A549 (cell line): ENCODE results near the gene LXN.

Experiments used
- CBX2 ChIP-seq: fragments of 200-600 bp; sonication (generic); IDR thresholded peaks from 2 replicates; pipeline ENCODE4 v1.6.1; 2016; ENCODE audit warnings: low read depth, mild to moderate bottlenecking, borderline replicate concordance
- CHD4 ChIP-seq: fragments of 200-600 bp; sonication (generic); IDR thresholded peaks from 2 replicates; pipeline ENCODE4 v1.6.1; 2016; ENCODE audit warnings: antibody characterized with exemption, mild to moderate bottlenecking, borderline replicate concordance
- EP300 ChIP-seq, 2 experiments: fragments of >200 bp; sonication (Bioruptor Twin); formaldehyde crosslinking; IDR thresholded peaks; 2 replicates in 1 of 2; 3 replicates in 1 of 2; pipeline ENCODE4 v1.6.1; 2016 to 2017
- HOXA7 ChIP-seq: fragments of 250-450 bp; sonication (Bioruptor Pico); IDR thresholded peaks from 2 replicates; pipeline ENCODE4 v1.5.0; 2020; ENCODE audit warnings: mild to moderate bottlenecking, moderate library complexity
- MYC ChIP-seq: IDR thresholded peaks from 2 replicates; pipeline ENCODE4 v1.6.1; 2012; ENCODE audit warnings: mild to moderate bottlenecking, inconsistent platforms, low read length, improper control_type of control experiment, borderline replicate concordance
- POLR2A ChIP-seq: IDR thresholded peaks from 2 replicates; pipeline ENCODE4 v1.6.1; 2012; ENCODE audit warnings: mild to moderate bottlenecking, low read length
- RAD21 ChIP-seq, 2 experiments: fragments of >200 bp in 1 of 2; sonication (Bioruptor Twin) in 1 of 2; formaldehyde crosslinking in 1 of 2; IDR thresholded peaks in 1 of 2; conservative IDR thresholded peaks in 1 of 2; 2 replicates in 1 of 2; 3 replicates in 1 of 2; pipeline ENCODE4 v1.6.1; 2012 to 2018; ENCODE audit warnings: inconsistent platforms in 1 of 2
- RCOR1 ChIP-seq: fragments of 150-350 bp; IDR thresholded peaks from 2 replicates; pipeline ENCODE4 v1.6.1; 2014; ENCODE audit warnings: antibody characterized with exemption, low read length, low read depth
- TF ChIP-seq, protein P1 (sequence below): fragments of >200 bp; sonication (Bioruptor Twin); formaldehyde crosslinking; IDR thresholded peaks from 3 replicates; pipeline ENCODE4 v1.5.1; 2016
- TF ChIP-seq, protein P2 (sequence below): IDR thresholded peaks from 2 replicates; pipeline ENCODE4 v1.6.1; 2012
- TF ChIP-seq, protein P3 (sequence below): fragments of 200-600 bp; sonication (generic); IDR thresholded peaks from 2 replicates; pipeline ENCODE4 v1.6.1; 2016; ENCODE audit warnings: antibody characterized with exemption, mild to moderate bottlenecking, moderate library complexity
- TF ChIP-seq, protein P4 (sequence below): IDR thresholded peaks from 2 replicates; pipeline ENCODE4 v1.6.1; 2012
- TF ChIP-seq, protein P5 (sequence below): IDR thresholded peaks from 2 replicates; pipeline ENCODE4 v1.6.1; 2012; ENCODE audit warnings: low read depth, borderline replicate concordance
- TF ChIP-seq, protein P6 (sequence below): fragments of 450-650 bp; IDR thresholded peaks from 2 replicates; pipeline ENCODE4 v1.6.1; 2014; ENCODE audit warnings: antibody characterized with exemption

DNA sequence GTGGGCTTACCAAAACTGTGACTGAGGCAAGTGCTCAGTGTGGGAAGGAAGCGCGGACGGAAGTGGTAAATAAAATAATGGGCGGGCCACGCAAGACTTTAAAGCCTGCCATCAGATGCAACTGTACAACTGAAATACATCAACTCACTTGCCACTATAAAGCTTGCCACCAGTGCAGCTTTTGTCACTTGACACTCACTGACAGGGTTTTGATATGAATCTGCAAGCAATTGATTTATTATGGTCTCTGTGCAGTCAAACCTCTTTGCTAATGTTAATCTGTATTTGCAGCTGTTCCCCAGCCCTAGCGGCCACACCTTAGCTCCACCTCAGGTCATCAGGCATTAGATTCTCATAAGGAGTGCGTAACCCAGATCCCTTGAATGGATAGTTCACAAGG, 30.4 kb downstream of the LXN start:
- TF ChIP-seq, protein P1, sequence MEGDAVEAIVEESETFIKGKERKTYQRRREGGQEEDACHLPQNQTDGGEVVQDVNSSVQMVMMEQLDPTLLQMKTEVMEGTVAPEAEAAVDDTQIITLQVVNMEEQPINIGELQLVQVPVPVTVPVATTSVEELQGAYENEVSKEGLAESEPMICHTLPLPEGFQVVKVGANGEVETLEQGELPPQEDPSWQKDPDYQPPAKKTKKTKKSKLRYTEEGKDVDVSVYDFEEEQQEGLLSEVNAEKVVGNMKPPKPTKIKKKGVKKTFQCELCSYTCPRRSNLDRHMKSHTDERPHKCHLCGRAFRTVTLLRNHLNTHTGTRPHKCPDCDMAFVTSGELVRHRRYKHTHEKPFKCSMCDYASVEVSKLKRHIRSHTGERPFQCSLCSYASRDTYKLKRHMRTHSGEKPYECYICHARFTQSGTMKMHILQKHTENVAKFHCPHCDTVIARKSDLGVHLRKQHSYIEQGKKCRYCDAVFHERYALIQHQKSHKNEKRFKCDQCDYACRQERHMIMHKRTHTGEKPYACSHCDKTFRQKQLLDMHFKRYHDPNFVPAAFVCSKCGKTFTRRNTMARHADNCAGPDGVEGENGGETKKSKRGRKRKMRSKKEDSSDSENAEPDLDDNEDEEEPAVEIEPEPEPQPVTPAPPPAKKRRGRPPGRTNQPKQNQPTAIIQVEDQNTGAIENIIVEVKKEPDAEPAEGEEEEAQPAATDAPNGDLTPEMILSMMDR, result no peak
- no peak for TF ChIP-seq EP300 (IDR thresholded peaks at IDR 0.05)
- no peak for TF ChIP-seq CBX2
- no peak for TF ChIP-seq CHD4
- TF ChIP-seq, protein P2, sequence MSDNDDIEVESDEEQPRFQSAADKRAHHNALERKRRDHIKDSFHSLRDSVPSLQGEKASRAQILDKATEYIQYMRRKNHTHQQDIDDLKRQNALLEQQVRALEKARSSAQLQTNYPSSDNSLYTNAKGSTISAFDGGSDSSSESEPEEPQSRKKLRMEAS, result no peak
- TF ChIP-seq, protein P3, sequence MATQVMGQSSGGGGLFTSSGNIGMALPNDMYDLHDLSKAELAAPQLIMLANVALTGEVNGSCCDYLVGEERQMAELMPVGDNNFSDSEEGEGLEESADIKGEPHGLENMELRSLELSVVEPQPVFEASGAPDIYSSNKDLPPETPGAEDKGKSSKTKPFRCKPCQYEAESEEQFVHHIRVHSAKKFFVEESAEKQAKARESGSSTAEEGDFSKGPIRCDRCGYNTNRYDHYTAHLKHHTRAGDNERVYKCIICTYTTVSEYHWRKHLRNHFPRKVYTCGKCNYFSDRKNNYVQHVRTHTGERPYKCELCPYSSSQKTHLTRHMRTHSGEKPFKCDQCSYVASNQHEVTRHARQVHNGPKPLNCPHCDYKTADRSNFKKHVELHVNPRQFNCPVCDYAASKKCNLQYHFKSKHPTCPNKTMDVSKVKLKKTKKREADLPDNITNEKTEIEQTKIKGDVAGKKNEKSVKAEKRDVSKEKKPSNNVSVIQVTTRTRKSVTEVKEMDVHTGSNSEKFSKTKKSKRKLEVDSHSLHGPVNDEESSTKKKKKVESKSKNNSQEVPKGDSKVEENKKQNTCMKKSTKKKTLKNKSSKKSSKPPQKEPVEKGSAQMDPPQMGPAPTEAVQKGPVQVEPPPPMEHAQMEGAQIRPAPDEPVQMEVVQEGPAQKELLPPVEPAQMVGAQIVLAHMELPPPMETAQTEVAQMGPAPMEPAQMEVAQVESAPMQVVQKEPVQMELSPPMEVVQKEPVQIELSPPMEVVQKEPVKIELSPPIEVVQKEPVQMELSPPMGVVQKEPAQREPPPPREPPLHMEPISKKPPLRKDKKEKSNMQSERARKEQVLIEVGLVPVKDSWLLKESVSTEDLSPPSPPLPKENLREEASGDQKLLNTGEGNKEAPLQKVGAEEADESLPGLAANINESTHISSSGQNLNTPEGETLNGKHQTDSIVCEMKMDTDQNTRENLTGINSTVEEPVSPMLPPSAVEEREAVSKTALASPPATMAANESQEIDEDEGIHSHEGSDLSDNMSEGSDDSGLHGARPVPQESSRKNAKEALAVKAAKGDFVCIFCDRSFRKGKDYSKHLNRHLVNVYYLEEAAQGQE, result no peak
- TF ChIP-seq POLR2A, result no peak
- TF ChIP-seq, protein P4, sequence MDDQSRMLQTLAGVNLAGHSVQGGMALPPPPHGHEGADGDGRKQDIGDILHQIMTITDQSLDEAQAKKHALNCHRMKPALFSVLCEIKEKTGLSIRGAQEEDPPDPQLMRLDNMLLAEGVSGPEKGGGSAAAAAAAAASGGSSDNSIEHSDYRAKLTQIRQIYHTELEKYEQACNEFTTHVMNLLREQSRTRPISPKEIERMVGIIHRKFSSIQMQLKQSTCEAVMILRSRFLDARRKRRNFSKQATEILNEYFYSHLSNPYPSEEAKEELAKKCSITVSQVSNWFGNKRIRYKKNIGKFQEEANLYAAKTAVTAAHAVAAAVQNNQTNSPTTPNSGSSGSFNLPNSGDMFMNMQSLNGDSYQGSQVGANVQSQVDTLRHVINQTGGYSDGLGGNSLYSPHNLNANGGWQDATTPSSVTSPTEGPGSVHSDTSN, result no peak
- no peak for TF ChIP-seq RCOR1
- TF ChIP-seq HOXA7 (CRISPR knock-in tag), result no peak
- TF ChIP-seq, protein P5, sequence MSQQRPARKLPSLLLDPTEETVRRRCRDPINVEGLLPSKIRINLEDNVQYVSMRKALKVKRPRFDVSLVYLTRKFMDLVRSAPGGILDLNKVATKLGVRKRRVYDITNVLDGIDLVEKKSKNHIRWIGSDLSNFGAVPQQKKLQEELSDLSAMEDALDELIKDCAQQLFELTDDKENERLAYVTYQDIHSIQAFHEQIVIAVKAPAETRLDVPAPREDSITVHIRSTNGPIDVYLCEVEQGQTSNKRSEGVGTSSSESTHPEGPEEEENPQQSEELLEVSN, result no peak
- no peak for TF ChIP-seq RAD21 (conservative IDR thresholded peaks at IDR 0.05 in 1 of 2, IDR thresholded peaks at IDR 0.05 in 1 of 2)
- TF ChIP-seq, protein P6, sequence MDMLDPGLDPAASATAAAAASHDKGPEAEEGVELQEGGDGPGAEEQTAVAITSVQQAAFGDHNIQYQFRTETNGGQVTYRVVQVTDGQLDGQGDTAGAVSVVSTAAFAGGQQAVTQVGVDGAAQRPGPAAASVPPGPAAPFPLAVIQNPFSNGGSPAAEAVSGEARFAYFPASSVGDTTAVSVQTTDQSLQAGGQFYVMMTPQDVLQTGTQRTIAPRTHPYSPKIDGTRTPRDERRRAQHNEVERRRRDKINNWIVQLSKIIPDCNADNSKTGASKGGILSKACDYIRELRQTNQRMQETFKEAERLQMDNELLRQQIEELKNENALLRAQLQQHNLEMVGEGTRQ, result no peak
- no peak for TF ChIP-seq MYC
